Measurements from ENCODE around the gene TTLL13.
"Not testable (repeated sequence)": the region's sequence is repeated elsewhere in the genome, so short reads cannot be mapped to it uniquely, and the experiment has no call there.

TTLL13 gene

GRCh38 chr15:90239371-90239770 is 10.0 kb upstream of the TTLL13 start:
- no peak for TF ChIP-seq GATA1 (IDR thresholded peaks at IDR 0.05; ENCODE audit: low read depth, low read length)
- no peak for TF ChIP-seq POLR2A (IDR thresholded peaks at IDR 0.05; ENCODE audit: low read length)
- DNase-seq = peak; percentile 59 to 68

GRCh38 chr15:90240856-90241255 is 8.5 kb upstream of the TTLL13 start:
- TF ChIP-seq POLR2A (IDR thresholded peaks at IDR 0.05; ENCODE audit: low read length) (no peak), GATA1 (IDR thresholded peaks at IDR 0.05; ENCODE audit: low read depth, low read length) (no peak)
- no peak for DNase-seq

GRCh38 chr15:90241343-90242192 is 7.8 kb upstream of the TTLL13 start:
- peak; percentile 48 to 66 for DNase-seq
- TF ChIP-seq GATA1 (IDR thresholded peaks at IDR 0.05; ENCODE audit: low read depth, low read length) (no peak), POLR2A (IDR thresholded peaks at IDR 0.05; ENCODE audit: low read length) (no peak)

GRCh38 chr15:90243943-90244639 is 5.3 kb upstream of the TTLL13 start:
- DNase-seq = no peak
- TF ChIP-seq GATA1 (IDR thresholded peaks at IDR 0.05; ENCODE audit: low read depth, low read length) (no peak), POLR2A (IDR thresholded peaks at IDR 0.05; ENCODE audit: low read length) (no peak)

GRCh38 chr15:90248789-90249202 is 560 bp upstream of the TTLL13 start:
- peak in 1 of 2 experiments; percentile 38 for DNase-seq
- no peak for TF ChIP-seq GATA1 (IDR thresholded peaks at IDR 0.05; ENCODE audit: low read depth, low read length)
- TF ChIP-seq POLR2A (IDR thresholded peaks at IDR 0.05; ENCODE audit: low read length) = no peak

- no peak for DNase-seq
- no peak for TF ChIP-seq GATA1 (IDR thresholded peaks at IDR 0.05; ENCODE audit: low read depth, low read length)
Observed at GRCh38 chr15:90257776-90258175, 8.4 kb downstream of the TTLL13 start.

- DNase-seq = no peak
- no peak for TF ChIP-seq POLR2A (IDR thresholded peaks at IDR 0.05; ENCODE audit: low read length)
- no peak for TF ChIP-seq GATA1 (IDR thresholded peaks at IDR 0.05; ENCODE audit: low read depth, low read length)
Observed at GRCh38 chr15:90259524-90259923, 10.2 kb downstream of the TTLL13 start.

GRCh38 chr15:90260731-90261130 is 11.4 kb downstream of the TTLL13 start:
- not testable (repeated sequence) for DNase-seq

- no peak for TF ChIP-seq POLR2A (IDR thresholded peaks at IDR 0.05; ENCODE audit: low read length)
- TF ChIP-seq GATA1 (IDR thresholded peaks at IDR 0.05; ENCODE audit: low read depth, low read length) = no peak
- DNase-seq = no peak
Observed at GRCh38 chr15:90261811-90262210, 12.5 kb downstream of the TTLL13 start.

GRCh38 chr15:90262426-90262825 is 13.1 kb downstream of the TTLL13 start:
- TF ChIP-seq POLR2A (IDR thresholded peaks at IDR 0.05; ENCODE audit: low read length) = no peak
- no peak for TF ChIP-seq GATA1 (IDR thresholded peaks at IDR 0.05; ENCODE audit: low read depth, low read length)
- no peak for DNase-seq

- no peak for DNase-seq
Observed at GRCh38 chr15:90264671-90265070, 15.3 kb downstream of the TTLL13 start.

GRCh38 chr15:90265271-90266060 is 16.1 kb downstream of the TTLL13 start, which contains the start of gene NGRN:
Gene NGRN, plus strand, starts transcription at chr15:90265672. Its CDS starts 41 bp downstream, at chr15:90265713.
- DNase-seq = peak; percentile 94
- no peak for TF ChIP-seq GATA1 (IDR thresholded peaks at IDR 0.05; ENCODE audit: low read depth, low read length)
- peak; percentile 98 for TF ChIP-seq POLR2A (IDR thresholded peaks at IDR 0.05; ENCODE audit: low read length)

More at GRCh38 chr15:90264671-90265070, 15.3 kb downstream of the TTLL13 start:
- no peak for TF ChIP-seq GATA1 (IDR thresholded peaks at IDR 0.05; ENCODE audit: low read depth, low read length)
- no peak for TF ChIP-seq POLR2A (IDR thresholded peaks at IDR 0.05; ENCODE audit: low read length)

- DNase-seq = peak; percentile 65 to 75
- TF ChIP-seq GATA1 (IDR thresholded peaks at IDR 0.05; ENCODE audit: low read depth, low read length) = no peak
- TF ChIP-seq POLR2A (IDR thresholded peaks at IDR 0.05; ENCODE audit: low read length) = no peak
Observed at GRCh38 chr15:90266061-90266431, 16.7 kb downstream of the TTLL13 start.

- DNase-seq = peak; percentile 30 to 57
- no peak for TF ChIP-seq GATA1 (IDR thresholded peaks at IDR 0.05; ENCODE audit: low read depth, low read length)
- no peak for TF ChIP-seq POLR2A (IDR thresholded peaks at IDR 0.05; ENCODE audit: low read length)
Observed at GRCh38 chr15:90266485-90266884, 17.1 kb downstream of the TTLL13 start.

All from erythroblast (primary cell).